Right renal pelvis (tissue), 4 donors: ENCODE data around the gene TBL1Y. TPM values are rescaled to one million over a fixed set of nuclear protein-coding genes. Genes with fewer than 3 reads are reported as not detected.
A peak's percentile ranks its signal among the peaks of the same experiment; 100 is the strongest.
"Not testable (repeated sequence)": the region's sequence is repeated elsewhere in the genome, so short reads cannot be mapped to it uniquely, and the experiment has no call there.

Experiments used
- DNase-seq, 4 donors: peaks; one replicate each; pipeline ENCODE4 v3.0.0-alpha.2; 2013; ENCODE audit warnings: low read depth in 4 of 4, low spot score in 3 of 4, missing footprints in 1 of 4
- polyA plus RNA-seq, 4 donors: library from polyadenylated mRNA; unstranded; fragments of 120-200 nt; gene quantifications; one replicate each; pipeline ENCODE4 v1.2.1, GENCODE V29; 2013; ENCODE audit not compliant: insufficient read length in 4 of 4

Gene TBL1Y
- polyA plus RNA-seq, 4 donors = 3.0 to 3.9 (median 3.6) TPM

DNA sequence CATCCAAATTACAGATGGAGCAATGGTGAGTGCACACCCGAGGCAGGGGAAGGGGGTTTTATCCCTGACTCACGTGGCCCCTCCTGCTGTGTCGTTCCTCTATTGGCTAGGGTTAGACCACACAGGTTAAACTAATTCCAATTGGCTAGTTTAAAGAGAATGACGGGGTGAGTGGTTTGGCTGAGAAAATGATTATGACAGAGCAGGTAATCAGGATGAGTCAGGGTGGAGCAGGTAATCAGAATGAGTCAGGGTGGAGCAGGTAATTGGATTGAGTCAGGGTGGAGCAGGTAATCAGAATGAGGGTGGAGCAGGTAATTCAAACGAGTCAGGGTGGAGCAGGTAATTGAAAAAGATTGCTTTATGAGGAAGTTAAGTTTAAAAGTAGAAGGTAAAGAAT lies 146.4 kb downstream of the TBL1Y start:
- no peak for DNase-seq

DNA sequence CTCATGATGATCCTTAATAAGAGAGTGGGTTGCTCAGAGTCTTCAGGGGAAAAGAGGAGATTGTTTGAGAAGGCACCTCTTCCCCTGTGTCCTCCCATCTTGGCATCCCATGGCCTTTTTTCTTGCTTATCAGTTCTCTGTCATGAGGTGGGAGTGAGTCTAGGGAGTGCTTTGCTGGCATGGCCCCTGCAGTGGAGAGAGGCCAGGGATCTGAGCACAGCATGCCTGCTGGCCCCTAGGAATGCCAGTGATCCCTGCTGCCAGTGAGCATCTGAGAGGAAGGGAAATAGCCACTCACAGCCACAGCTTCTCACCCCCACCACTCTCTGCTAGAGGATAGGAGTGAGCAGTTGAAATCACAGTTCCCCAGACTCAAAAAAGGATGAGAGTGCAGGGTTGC lies 168.2 kb downstream of the TBL1Y start:
- DNase-seq = no peak

DNA sequence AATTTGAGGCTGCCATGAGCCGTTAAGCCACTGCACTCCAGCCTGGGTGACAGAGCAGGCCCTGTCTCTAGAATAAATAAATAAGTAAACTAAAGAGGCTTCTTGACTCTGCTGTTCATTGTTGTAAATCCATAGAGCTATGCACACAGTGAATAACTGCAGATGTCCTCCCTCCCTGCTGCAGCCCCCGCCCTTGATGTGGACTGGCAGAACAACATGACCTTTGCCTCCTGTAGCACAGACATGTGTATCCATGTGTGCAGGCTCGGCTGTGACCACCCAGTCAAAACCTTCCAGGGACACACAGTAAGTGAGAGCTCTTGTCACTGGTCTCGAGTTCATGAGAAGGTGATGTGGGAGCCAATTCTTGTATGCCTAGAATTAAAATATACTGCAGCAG lies 170.1 kb downstream of the TBL1Y start:
- DNase-seq = not testable (repeated sequence)

DNA sequence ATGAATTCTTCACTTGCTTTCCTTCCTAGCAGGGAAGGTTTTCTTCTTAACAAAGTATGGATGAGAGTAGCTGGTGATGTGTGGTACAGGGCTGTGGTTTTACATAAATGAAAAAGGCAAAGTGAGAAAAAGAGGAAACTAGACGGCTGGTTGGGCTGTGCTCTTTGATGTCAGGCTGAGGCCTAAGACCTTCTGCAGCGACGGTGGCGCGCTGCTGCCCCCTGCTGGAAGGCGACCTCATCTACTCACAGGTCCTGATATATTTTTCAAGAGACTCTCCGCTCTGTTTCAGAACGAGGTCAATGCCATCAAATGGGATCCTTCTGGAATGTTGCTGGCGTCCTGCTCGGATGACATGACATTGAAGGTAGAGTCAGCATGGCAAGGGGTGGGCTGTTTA lies 175.1 kb downstream of the TBL1Y start:
- DNase-seq = peak; percentile 14 to 60 (median 44)

DNA sequence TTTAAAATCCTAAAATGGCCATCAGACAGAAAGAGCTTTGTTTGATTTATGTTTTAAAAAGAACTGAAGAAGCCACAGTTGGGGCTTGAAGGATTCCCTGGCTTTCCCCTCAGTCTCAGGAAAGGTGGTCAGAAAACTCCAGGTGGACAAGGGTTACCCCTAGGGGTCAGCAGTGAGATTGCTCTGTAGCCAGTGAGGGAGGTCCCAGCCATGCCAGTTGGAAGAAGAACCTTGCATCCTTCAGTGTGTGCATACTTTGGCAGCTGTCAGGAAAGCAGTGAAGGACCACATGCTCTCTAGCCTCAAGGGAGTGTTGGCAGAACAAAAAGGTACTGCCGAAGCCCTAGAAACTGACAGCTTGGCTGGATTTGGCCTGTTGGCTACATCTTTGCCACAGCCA lies 182.3 kb downstream of the TBL1Y start:
- DNase-seq = no peak

DNA sequence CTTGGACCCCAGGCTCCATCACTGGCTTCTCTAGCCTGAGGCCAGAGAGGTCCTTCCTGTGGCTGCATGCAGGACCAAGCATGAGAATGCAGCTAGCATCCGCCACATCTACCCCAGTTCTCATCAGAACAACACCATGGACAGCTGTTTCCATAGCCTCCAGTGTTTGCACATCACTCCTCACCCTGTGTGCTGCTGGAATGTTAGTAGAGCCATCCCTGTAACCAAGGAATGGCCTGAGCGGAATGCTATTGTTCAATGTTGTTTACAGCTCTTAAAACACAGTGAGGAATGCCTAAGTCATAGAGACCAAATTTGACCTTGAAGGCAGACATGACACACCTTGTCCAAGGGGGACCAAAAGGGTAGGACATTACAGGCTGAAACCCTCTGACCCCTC lies 183.9 kb downstream of the TBL1Y start:
- no peak for DNase-seq

- DNase-seq = no peak
Observed at GRCh38 chrY:7097021-7097420, 186.5 kb downstream of the TBL1Y start.

GRCh38 chrY:7099742-7100141 lies 189.2 kb downstream of the TBL1Y start:
- DNase-seq = no peak

GRCh38 chrY:7102680-7103079 lies 192.2 kb downstream of the TBL1Y start:
- DNase-seq = no peak

DNA sequence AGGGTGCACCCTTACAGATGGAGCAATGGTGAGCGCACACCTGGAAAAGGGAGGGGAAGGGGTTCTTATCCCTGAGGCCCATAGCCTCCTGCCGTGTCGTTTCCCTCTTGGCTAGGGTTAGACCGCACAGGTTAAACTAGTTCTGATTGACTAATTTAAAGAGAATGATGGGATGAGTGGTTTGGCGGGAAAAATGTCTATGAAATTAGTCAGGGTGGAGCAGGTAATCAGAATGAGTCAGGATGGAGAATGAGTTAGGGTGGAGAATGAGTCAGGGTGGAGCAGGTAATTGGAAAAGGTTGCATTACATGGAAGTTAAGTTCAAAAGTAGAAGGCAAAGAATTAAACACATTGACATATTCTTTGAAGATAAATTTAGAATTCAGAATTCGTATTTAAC lies 196.7 kb downstream of the TBL1Y start:
- DNase-seq = no peak

DNA sequence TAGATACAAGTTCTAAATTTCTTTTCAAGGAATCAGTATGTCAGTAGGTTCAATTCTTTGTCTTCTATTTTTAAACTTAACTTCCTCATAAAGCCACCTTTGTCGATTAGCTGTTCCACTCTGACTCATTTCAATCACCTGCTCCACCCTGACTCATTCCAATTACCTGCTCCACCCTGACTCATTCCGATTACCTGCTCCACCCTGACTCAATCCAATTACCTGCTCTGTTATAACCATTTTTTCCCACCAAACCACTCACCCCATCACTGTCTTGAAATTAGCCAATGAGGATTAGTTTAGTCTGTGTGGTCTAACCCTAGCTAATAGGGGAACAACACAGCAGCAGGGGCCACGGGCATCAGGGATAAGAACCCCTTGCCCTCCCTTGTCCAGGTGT lies 199.6 kb downstream of the TBL1Y start:
- no peak for DNase-seq

DNA sequence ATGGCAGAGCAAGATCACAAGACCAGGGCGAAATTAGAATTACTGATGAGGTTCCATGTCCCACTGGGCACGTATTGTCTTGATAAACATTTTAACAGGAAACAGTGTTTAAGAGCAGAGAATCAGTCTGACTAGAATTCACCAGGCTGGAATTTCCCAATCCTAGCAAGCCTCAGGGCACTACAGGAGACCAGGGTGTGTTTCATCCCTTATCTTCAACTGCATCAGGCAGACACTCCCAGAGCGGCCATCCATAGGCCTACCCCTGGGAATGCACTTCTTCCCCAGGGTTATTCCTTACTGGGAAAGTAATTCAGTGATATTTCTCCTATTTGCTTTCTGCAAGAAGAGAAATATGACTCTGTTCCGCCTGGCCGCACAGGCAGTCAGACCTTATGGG lies 205.4 kb downstream of the TBL1Y start:
- DNase-seq = no peak

DNA sequence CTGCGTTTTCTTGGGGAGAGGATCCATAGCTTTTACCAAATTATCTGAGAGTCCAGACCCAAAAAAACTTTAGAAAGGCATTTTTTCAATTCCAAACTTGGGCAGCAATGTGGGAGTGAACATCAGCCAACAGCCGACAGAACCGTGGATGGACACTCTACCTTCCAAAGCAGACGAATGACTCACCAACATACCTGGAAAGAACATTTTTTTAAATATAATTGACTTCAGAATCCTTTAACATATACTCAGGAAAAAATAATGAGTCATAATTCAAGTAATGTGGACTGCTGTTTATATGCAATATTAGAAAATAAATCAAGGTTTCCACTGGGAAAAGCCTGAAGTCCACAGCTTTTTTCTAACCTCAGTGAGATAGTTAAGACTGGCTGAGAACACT lies 211.7 kb downstream of the TBL1Y start:
- DNase-seq = no peak

DNA sequence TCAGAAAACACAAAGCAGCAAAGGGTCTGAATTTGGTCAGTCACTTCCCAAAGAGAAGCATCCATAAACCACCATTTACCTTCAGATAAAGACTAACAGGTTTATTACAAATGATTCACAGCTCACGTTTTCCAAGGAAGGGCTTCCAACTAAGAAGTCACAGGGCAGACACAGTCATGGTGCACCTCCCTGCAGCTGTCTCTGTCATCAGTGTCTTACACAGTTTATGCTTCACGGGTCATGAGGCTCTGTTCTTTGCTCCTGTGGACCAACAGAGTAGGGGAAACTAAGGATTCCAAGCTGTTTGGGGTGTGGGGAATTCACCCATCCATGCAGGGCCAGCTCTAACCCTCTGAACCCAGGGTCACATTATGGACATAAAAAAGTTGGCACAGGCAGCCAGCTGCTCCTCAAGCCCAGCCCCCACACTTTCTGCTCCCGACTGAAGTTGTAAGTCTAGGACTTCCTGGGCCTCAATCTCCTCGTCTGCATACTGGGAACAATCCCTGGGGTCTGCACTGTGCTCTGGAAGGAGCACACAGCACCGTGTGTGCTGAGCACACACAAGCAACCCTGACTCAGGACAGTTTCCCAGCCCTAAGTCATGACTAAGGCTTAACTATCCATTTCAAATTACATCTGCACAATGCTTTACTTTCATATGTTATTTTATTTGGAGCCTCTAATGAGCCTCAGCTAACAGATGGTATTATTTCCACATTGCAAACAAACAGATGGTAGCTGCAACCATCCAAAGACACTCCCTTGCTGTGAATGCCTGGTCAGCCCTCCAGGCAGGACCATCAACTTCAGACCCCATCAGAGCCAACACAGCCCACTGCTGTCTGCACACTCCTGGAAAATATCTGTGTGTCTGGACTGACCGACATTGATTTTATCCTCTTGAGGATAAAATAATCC lies 214.9 kb downstream of the TBL1Y start:
- DNase-seq = no peak

DNA sequence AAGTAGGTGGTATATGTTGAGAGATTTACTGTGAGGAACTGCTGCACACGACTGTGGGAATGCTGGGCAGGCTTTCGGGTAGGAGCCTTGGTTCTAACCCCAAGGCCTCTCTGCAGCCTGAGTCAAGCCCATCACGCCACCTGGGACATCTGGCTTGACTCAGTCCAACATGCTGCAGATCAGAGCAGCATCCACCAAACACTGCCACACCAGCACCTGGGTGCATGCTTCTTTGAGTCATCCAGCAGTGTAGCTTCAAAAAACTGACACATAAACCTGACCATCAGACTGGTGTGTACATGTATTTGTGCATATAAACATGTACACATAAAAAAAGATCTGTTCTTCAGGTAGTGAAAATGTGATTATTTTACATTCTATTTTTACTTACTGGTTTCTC lies 217.7 kb downstream of the TBL1Y start:
- no peak for DNase-seq

Other genes with a start within 250 kb of the TBL1Y start
- under 1 TPM in 2 of 4 donors, not detected in 2; 0.13 to 0.19 TPM for gene AMELY, start 1.1 kb downstream of the TBL1Y start, polyA plus RNA-seq